NB4 (cell line): Measurements from ENCODE around the gene EPB41L2.

Experiments used
- DNase-seq: peaks from one replicate; pipeline ENCODE4 v3.0.0; 2010; ENCODE audit warnings: low read depth
- H3K4me3 ChIP-seq: one replicate; pipeline ENCODE4 v1.5.1; 2011; ENCODE audit warnings: mild to moderate bottlenecking, low read depth, low read length, moderate library complexity
- CTCF ChIP-seq: IDR thresholded peaks from one replicate; pipeline ENCODE4 v1.5.1; 2012; ENCODE audit warnings: low read depth, low read length
- MAX ChIP-seq: IDR thresholded peaks from 2 replicates; pipeline ENCODE4 v1.6.1; 2011; ENCODE audit warnings: low read depth, low read length
- MYC ChIP-seq: IDR thresholded peaks from 2 replicates; pipeline ENCODE4 v1.6.1; 2011; ENCODE audit warnings: low read depth, low read length
- POLR2A ChIP-seq: IDR thresholded peaks from 2 replicates; pipeline ENCODE4 v1.6.1; 2011; ENCODE audit warnings: mild to moderate bottlenecking; ENCODE audit not compliant: insufficient read length; ENCODE audit errors: extremely low read depth

EPB41L2 gene

GRCh38 chr6:130932921-130933320 is 130.1 kb downstream of the EPB41L2 start:
- H3K4me3 ChIP-seq, result no peak overlapping the region
- DNase-seq, result no peak
- TF ChIP-seq MYC (no peak), POLR2A (no peak), CTCF (no peak), MAX (no peak)

DNA sequence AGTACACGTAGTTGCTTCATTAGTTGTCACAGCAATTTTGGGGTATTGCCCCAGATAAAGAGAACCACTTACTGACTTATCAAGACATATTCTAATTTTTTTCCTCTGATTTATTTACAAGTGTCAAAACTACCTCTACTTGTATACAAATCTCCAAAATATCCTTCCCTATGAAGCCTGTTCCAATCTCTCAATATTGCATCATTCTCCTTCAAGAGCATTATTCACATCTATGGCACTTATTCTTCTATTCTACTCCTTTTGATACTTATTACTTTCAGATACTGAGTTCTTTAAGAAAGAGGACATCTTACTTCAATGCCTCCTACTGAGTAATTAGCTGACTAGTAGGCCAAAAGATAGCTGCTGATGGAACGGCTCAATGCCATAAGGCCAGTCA is 130.6 kb downstream of the EPB41L2 start:
- no peak overlapping the region for H3K4me3 ChIP-seq
- DNase-seq, result peak; percentile 6
- no peak for TF ChIP-seq MYC

DNA sequence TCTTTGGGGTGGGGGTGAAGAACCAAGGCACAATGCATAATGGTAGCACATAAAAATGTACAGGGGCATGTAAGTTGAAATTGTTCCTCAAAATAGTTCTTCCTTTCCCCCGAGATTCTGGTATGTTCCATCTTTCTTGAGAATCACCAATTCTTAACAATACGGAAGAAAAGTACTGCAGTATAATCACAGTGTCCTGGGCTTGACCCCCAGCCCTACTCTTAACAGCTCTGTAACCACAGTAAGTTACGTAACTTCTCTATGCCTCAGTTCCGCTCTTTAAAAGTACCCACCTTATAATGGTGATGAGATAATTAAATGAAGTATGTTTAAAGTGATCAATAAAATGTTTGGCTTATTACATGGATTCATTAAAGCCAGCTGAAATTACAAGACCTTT is 131.4 kb downstream of the EPB41L2 start:
- DNase-seq, result peak; percentile 87
- TF ChIP-seq MAX (no peak), POLR2A (no peak), CTCF (no peak), MYC (no peak)

GRCh38 chr6:130929036-130929678 is 133.9 kb downstream of the EPB41L2 start:
- no peak for DNase-seq
- TF ChIP-seq CTCF, result no peak
- no peak for TF ChIP-seq MYC
- no peak for TF ChIP-seq POLR2A
- no peak for TF ChIP-seq MAX
- H3K4me3 ChIP-seq, result no peak overlapping the region

More for the DNA sequence above, 131.4 kb downstream of the EPB41L2 start:
- no peak overlapping the region for H3K4me3 ChIP-seq

- H3K4me3 ChIP-seq, result no peak overlapping the region
- TF ChIP-seq MAX, result no peak
- no peak for TF ChIP-seq POLR2A
- no peak for TF ChIP-seq CTCF
- no peak for TF ChIP-seq MYC
- peak; percentile 16 for DNase-seq
These were observed 134.7 kb downstream of the EPB41L2 start for GRCh38 chr6:130928158-130928912.

DNA sequence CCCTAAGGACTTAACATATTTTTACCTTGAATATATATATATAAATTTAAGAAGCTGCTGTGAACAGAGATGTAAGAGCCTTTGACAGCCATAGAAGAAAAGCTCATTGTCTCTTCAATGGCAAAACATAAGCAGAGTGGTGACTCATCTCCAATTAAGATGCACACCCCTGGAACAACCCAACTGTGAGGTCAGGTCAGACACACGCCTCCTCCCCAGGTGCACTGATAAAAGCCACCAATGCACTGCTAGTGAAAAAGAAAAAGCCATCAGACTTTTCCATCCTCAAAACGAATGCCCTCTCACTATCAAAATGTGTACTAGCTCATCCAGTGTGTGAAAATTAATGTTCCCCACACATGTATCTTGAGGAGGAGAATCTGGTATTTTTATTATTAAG is 135.7 kb downstream of the EPB41L2 start:
- H3K4me3 ChIP-seq, result no peak overlapping the region
- no peak for TF ChIP-seq MYC
- TF ChIP-seq POLR2A, result no peak
- TF ChIP-seq CTCF, result no peak
- no peak for TF ChIP-seq MAX
- DNase-seq, result peak; percentile 13
